ENCODE results near the gene CLCNKA. TPM values are rescaled to one million over a fixed set of nuclear protein-coding genes. Genes with fewer than 3 reads are reported as not detected.

CLCNKA gene
- total and polyA plus RNA-seq, 2 of the 8 experiments (the other 6 are each of a cell fraction or from before 2014, with no cell fraction given) = 0.95 to 2.0 TPM

DNA sequence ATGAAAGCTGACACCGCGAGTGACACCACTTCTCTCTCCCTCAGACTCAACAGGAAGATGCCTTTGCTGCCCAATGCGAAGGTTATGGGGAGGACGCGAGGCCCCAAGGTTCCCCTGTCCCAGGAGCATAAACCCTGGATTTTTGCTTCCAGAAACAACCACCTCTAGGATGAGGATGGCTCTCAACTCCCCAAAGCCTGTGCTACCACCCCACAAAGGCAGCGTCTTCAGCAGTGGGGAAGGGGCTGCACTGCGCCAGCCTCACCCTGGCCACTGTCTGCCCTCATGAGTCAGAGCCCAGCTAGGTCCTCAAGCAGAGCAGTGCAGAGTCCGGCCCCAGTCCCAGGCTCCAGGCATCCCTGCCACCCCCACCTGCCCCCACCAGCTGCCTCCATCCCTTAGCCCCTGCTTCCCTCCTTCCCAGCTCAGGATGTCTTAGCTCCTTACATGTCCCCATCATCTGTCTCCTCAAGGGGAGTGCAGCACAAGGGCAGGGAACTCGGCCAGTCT is 24.7 kb upstream of the CLCNKA start:
- Histone ChIP-seq H3K23me2 (ENCODE audit: low read depth, low read length) (no peaks in the 10 kb centered on the region), H4K8ac (ENCODE audit: extremely low read depth, insufficient read depth, low read length) (no peak overlapping the region), H2AFZ (ENCODE audit: low read length) (no peak overlapping the region), H3K9me3 (ENCODE audit: insufficient read depth in 2 of 2, low read depth in 1 of 2, low read length in 1 of 2) (no peaks in the 10 kb centered on the region), H3K79me1 (ENCODE audit: low read depth, low read length) (no peaks in the 10 kb centered on the region), H2BK15ac (ENCODE audit: low read length) (no peak overlapping the region), H3K9ac (replicated peaks in 1 of 4; ENCODE audit: extremely low read depth in 1 of 4, low read depth in 3 of 4, low read length in 3 of 4) (no peak overlapping the region), H2BK120ac (replicated peaks; ENCODE audit: low read depth, low read length) (no peak overlapping the region), H3K79me2 (ENCODE audit: control insufficient read depth in 1 of 2, insufficient read depth in 2 of 2, low read length in 2 of 2) (no peaks in the 10 kb centered on the region), H2BK12ac (ENCODE audit: low read depth, low read length) (no peak overlapping the region), H3K27me3 (replicated peaks in 1 of 4; ENCODE audit: control insufficient read depth in 3 of 4, extremely low read depth in 1 of 4, insufficient read depth in 3 of 4, low read length in 3 of 4) (peaks cover 0 to 3% (median 0%) of the 10 kb centered on the region in 4 experiments; a peak in 1 of 7 replicates), H3K36me3 (ENCODE audit: control insufficient read depth in 2 of 4, insufficient read depth in 4 of 4, low read length in 3 of 4) (no peaks in the 10 kb centered on the region), H2BK20ac (ENCODE audit: low read length) (no peak overlapping the region), H4K5ac (ENCODE audit: insufficient read length, low read depth, low read length) (no peak overlapping the region), H3K23ac (ENCODE audit: insufficient read length) (no peak overlapping the region), H3K4me1 (replicated peaks in 1 of 4; ENCODE audit: control insufficient read depth in 3 of 4, insufficient read depth in 4 of 4, low read length in 3 of 4) (no peaks in the 10 kb centered on the region), H3K27ac (ENCODE audit: low read depth, low read length) (no peak overlapping the region), H3K18ac (ENCODE audit: extremely low read depth, low read length) (no peak overlapping the region), H3K56ac (replicated peaks; ENCODE audit: insufficient read length, low read depth, low read length) (no peak overlapping the region), H2AK5ac (ENCODE audit: low read depth, low read length) (no peak overlapping the region), H3K4ac (replicated peaks; ENCODE audit: insufficient read length, low read depth, low read length) (no peak overlapping the region), H4K20me1 (replicated peaks in 1 of 2; ENCODE audit: control insufficient read depth in 1 of 2, insufficient read depth in 2 of 2, low read length in 2 of 2) (peaks cover 0 to 5% of the 10 kb centered on the region in 2 experiments), H3K4me3 (ENCODE audit: extremely low read depth in 1 of 4, insufficient read depth in 2 of 4, low read depth in 3 of 4, low read length in 4 of 4) (no peak overlapping the region), H3K4me2 (ENCODE audit: insufficient read depth in 1 of 2, low read depth in 2 of 2, low read length in 2 of 2) (no peak overlapping the region), H4K91ac (replicated peaks; ENCODE audit: insufficient read length, low read length) (no peak overlapping the region), H2BK5ac (ENCODE audit: low read depth, low read length) (no peak overlapping the region), H3K14ac (ENCODE audit: insufficient read length) (no peak overlapping the region)
- ChIA-PET CTCF (ENCODE audit: partially characterized antibody) (interaction anchor here (0.8 to 2.9 kb wide), 11 partner anchors 12 to 205 kb away, joined by 3 to 27 read pairs (median 4); no protein-coding TSS in a partner anchor), POLR2A (ENCODE audit: partially characterized antibody) (interaction anchor here (1.3 kb wide), 1 partner anchor 28 kb away, joined by 3 read pairs; no protein-coding TSS in a partner anchor)
- 91% methylated on average over 9 of the region's 9 CpGs; no CpG with 5 or more reads in 1 of the 2 experiments for WGBS, 2 experiments (ENCODE audit: extremely low coverage in 1 of 2, insufficient coverage in 1 of 2, insufficient read length in 1 of 2, insufficient replicate concordance in 2 of 2, low coverage in 1 of 2, low lambda C conversion rate in 2 of 2, missing lambda C conversion rate in 1 of 2)
- TF ChIP-seq ATF3 (IDR thresholded peaks at IDR 0.05; ENCODE audit: insufficient read depth, low read depth, low read length) = no peak
- no peak for TF ChIP-seq CHD2 (IDR thresholded peaks at IDR 0.05; ENCODE audit: low read length)
- DNase-seq (ENCODE audit: low read depth in 1 of 2, low spot score in 2 of 2) (no peak), FAIRE-seq (no peak)
